IMR-90 (cell line): Measurements from ENCODE around the gene AK2. TPM values are rescaled to one million over a fixed set of nuclear protein-coding genes. Genes with fewer than 3 reads are reported as not detected.

Experiments
- ATAC-seq: fragments of 200-7000 bp; cut with Tn5 transposase; 2 replicates; pipeline ENCODE4 v1.9.1; 2020; ENCODE audit warnings: low read depth, mild to moderate bottlenecking, moderate library complexity
- BruUV-seq: library from RNA; stranded (reverse); fragments of 400-500 nt; replicated peaks from 2 replicates; lab custom pipeline; 2021; lab: Mats Ljungman, UMichigan
- CTCF ChIA-PET: fragments of 300-600 bp; formaldehyde crosslinking; extraction: SDS; loops from one replicate; lab custom pipeline; 2021; ENCODE audit warnings: antibody characterized with exemption; lab: Yijun Ruan, JAX
- POLR2A ChIA-PET: fragments of 300-600 bp; sonication (Branson Sonifier 250); formaldehyde crosslinking; loops from one replicate; lab custom pipeline; 2022; ENCODE audit warnings: antibody characterized with exemption; ENCODE audit not compliant: unreplicated experiment; lab: Charles Lee
- DNase-seq: peaks from one replicate; pipeline ENCODE4 v3.0.0; 2013
- H2AFZ ChIP-seq: replicated peaks from 2 replicates; pipeline ENCODE3; 2013; ENCODE audit warnings: low read length, mild to moderate bottlenecking; ENCODE audit not compliant: poor library complexity
- H2AK5ac ChIP-seq: 2 replicates; pipeline ENCODE4 v1.6.1; 2013; ENCODE audit warnings: low read depth, low read length, inconsistent platforms
- H2AK9ac ChIP-seq: replicated peaks from 2 replicates; pipeline ENCODE3; 2013; ENCODE audit warnings: mild to moderate bottlenecking, low read depth, low read length, moderate library complexity; ENCODE audit not compliant: poor library complexity
- H2BK120ac ChIP-seq: 2 replicates; pipeline ENCODE4 v1.6.1; 2013; ENCODE audit warnings: low read depth, low read length, inconsistent platforms
- H2BK15ac ChIP-seq: 3 replicates; pipeline ENCODE4 v1.6.1; 2013; ENCODE audit warnings: low read depth, low read length, inconsistent platforms
- H2BK20ac ChIP-seq: 2 replicates; pipeline ENCODE4 v1.6.1; 2013; ENCODE audit warnings: low read depth, mild to moderate bottlenecking, inconsistent platforms, low read length, moderate library complexity
- H2BK5ac ChIP-seq: 2 replicates; pipeline ENCODE4 v1.6.1; 2013; ENCODE audit warnings: mild to moderate bottlenecking, low read depth, low read length, inconsistent platforms; ENCODE audit not compliant: poor library complexity, severe bottlenecking
- H3K14ac ChIP-seq: replicated peaks from 2 replicates; pipeline ENCODE4 v1.6.1; 2013; ENCODE audit warnings: low read depth, low read length, inconsistent platforms
- H3K18ac ChIP-seq: 2 replicates; pipeline ENCODE4 v1.6.1; 2013; ENCODE audit warnings: low read depth, low read length, control low read depth
- H3K23ac ChIP-seq: 2 replicates; pipeline ENCODE4 v1.6.1; 2013; ENCODE audit warnings: low read depth, low read length, inconsistent platforms
- H3K27ac ChIP-seq: 2 replicates; pipeline ENCODE4 v1.5.1; 2013; ENCODE audit warnings: mild to moderate bottlenecking, control low read depth, low read length; ENCODE audit not compliant: insufficient read depth
- H3K27me3 ChIP-seq: 2 replicates; pipeline ENCODE4 v1.6.1; 2013; ENCODE audit warnings: low read length; ENCODE audit not compliant: control insufficient read depth, insufficient read depth
- H3K36me3 ChIP-seq: 2 replicates; pipeline ENCODE4 v1.6.1; 2013; ENCODE audit warnings: low read length, mixed read lengths; ENCODE audit not compliant: control insufficient read depth, insufficient read depth
- H3K4ac ChIP-seq: 2 replicates; pipeline ENCODE4 v1.6.1; 2013; ENCODE audit warnings: low read depth, low read length, inconsistent platforms
- H3K4me1 ChIP-seq: 2 replicates; pipeline ENCODE4 v1.6.1; 2013; ENCODE audit warnings: low read length, mixed read lengths; ENCODE audit not compliant: control insufficient read depth, insufficient read depth
- H3K4me2 ChIP-seq: 2 replicates; pipeline ENCODE4 v1.6.1; 2013; ENCODE audit warnings: low read depth, mild to moderate bottlenecking, control low read depth, low read length, moderate library complexity
- H3K4me3 ChIP-seq: 2 replicates; pipeline ENCODE4 v1.5.1; 2013; ENCODE audit warnings: low read depth, mild to moderate bottlenecking, control low read depth, low read length, moderate library complexity; ENCODE audit not compliant: insufficient read depth
- H3K56ac ChIP-seq: 2 replicates; pipeline ENCODE4 v1.6.1; 2013; ENCODE audit warnings: low read length, inconsistent platforms; ENCODE audit not compliant: insufficient read depth; ENCODE audit errors: extremely low read depth
- H3K79me1 ChIP-seq, 2 experiments: 2 replicates each; pipeline ENCODE4 v1.6.1; 2013; ENCODE audit warnings: low read length in 2 of 2, inconsistent platforms in 1 of 2, low read depth in 1 of 2
- H3K9ac ChIP-seq: 2 replicates; pipeline ENCODE4 v1.6.1; 2013; ENCODE audit warnings: low read depth, low read length, control low read depth
- H3K9me1 ChIP-seq: 2 replicates; pipeline ENCODE4 v1.6.1; 2013; ENCODE audit warnings: low read length, inconsistent platforms; ENCODE audit not compliant: insufficient read depth
- H3K9me3 ChIP-seq: 2 replicates; pipeline ENCODE4 v1.6.1; 2013; ENCODE audit warnings: low read length; ENCODE audit not compliant: control insufficient read depth, insufficient read depth
- H4K20me1 ChIP-seq: 2 replicates; pipeline ENCODE4 v1.6.1; 2013; ENCODE audit warnings: low read length, inconsistent platforms; ENCODE audit not compliant: insufficient read depth
- H4K5ac ChIP-seq: 2 replicates; pipeline ENCODE4 v1.6.1; 2013; ENCODE audit warnings: mild to moderate bottlenecking, low read depth, low read length, control low read depth
- H4K8ac ChIP-seq, 2 experiments: 2 replicates each; pipeline ENCODE4 v1.6.1; 2013; ENCODE audit warnings: low read depth in 2 of 2, low read length in 2 of 2, control low read depth in 1 of 2, inconsistent platforms in 1 of 2
- H4K91ac ChIP-seq: 2 replicates; pipeline ENCODE4 v1.6.1; 2013; ENCODE audit warnings: low read depth, low read length, inconsistent platforms; ENCODE audit not compliant: insufficient read depth
- BHLHE40 ChIP-seq: fragments of 150-350 bp; IDR thresholded peaks from 2 replicates; pipeline ENCODE4 v1.6.1; 2016; ENCODE audit warnings: mild to moderate bottlenecking, low read depth, low read length
- CEBPB ChIP-seq: IDR thresholded peaks from 2 replicates; pipeline ENCODE4 v1.6.1; 2012; ENCODE audit warnings: low read depth, low read length, improper control_type of control experiment
- CHD1 ChIP-seq: IDR thresholded peaks from 2 replicates; pipeline ENCODE4 v1.6.1; 2012; ENCODE audit warnings: low read depth, low read length, improper control_type of control experiment
- FOS ChIP-seq: fragments of 150-350 bp; IDR thresholded peaks from 2 replicates; pipeline ENCODE4 v1.6.1; 2016; ENCODE audit warnings: low read depth, low read length
- MAFK ChIP-seq: IDR thresholded peaks from 2 replicates; pipeline ENCODE4 v1.6.1; 2012; ENCODE audit warnings: low read depth, low read length, improper control_type of control experiment
- MAZ ChIP-seq: IDR thresholded peaks from 2 replicates; pipeline ENCODE4 v1.6.1; 2012; ENCODE audit warnings: low read depth, mild to moderate bottlenecking, low read length, improper control_type of control experiment, moderate library complexity, borderline replicate concordance
- MXI1 ChIP-seq: IDR thresholded peaks from 2 replicates; pipeline ENCODE4 v1.6.1; 2012; ENCODE audit warnings: low read depth, mild to moderate bottlenecking, low read length, moderate library complexity, borderline replicate concordance
- NFE2L2 ChIP-seq: fragments of 150-350 bp; IDR thresholded peaks from 2 replicates; pipeline ENCODE4 v1.6.1; 2016; ENCODE audit warnings: low read depth, mild to moderate bottlenecking, low read length
- POLR2A ChIP-seq: IDR thresholded peaks from 2 replicates; pipeline ENCODE4 v1.6.1; 2012; ENCODE audit warnings: mild to moderate bottlenecking, low read depth, low read length
- RAD21 ChIP-seq: IDR thresholded peaks from 2 replicates; pipeline ENCODE4 v1.6.1; 2012; ENCODE audit warnings: low read length, improper control_type of control experiment
- RFX5 ChIP-seq: IDR thresholded peaks from 2 replicates; pipeline ENCODE4 v1.8.0; 2012; ENCODE audit warnings: low read depth, mild to moderate bottlenecking, low read length, moderate library complexity
- SMC3 ChIP-seq: fragments of 150-350 bp; IDR thresholded peaks from 2 replicates; pipeline ENCODE4 v1.6.1; 2016; ENCODE audit warnings: low read depth, mild to moderate bottlenecking, antibody characterized with exemption, low read length, moderate library complexity
- WGBS, 2 experiments: methylation state at CpG; one replicate each; pipeline versions ENCODE4 v1.1.5 to v1.1.7; 2013; ENCODE audit warnings: missing lambda C conversion rate in 2 of 2; ENCODE audit not compliant: insufficient read length in 1 of 2; ENCODE audit errors: extremely low coverage in 2 of 2; 5-methylcytosine and 5-hydroxymethylcytosine counted together
- dilution Hi-C: fragments of 300-500 bp; cut with HindIII; formaldehyde crosslinking; loops from one replicate; pipeline ENCODE4 v1.14.3; 2018; ENCODE audit warnings: low sequenced_read_pairs; ENCODE audit not compliant: unreplicated experiment
- in situ Hi-C: fragments of 300-500 bp; cut with MboI; formaldehyde crosslinking; loops from 3 replicates; pipeline ENCODE4 v1.14.3; 2019; ENCODE audit warnings: low sequenced_read_pairs, inconsistent platforms, mixed read lengths
- intact Hi-C: fragments of 100-400 bp; cut with micrococcal nuclease; formaldehyde crosslinking; loops from 2 replicates; pipeline ENCODE4 v1.10.0; 2022
- polyA plus RNA-seq, 3 experiments: library from polyadenylated mRNA; depleted of rRNA; stranded (reverse); fragments of >200 nt; gene quantifications; 2 replicates each; pipeline ENCODE4 v1.2.3, GENCODE V29; 2012; ENCODE audit warnings: low replicate concordance in 1 of 3
- total RNA-seq: library from RNA; depleted of rRNA; stranded (reverse); fragments of >200 nt; gene quantifications from 2 replicates; pipeline ENCODE4 v1.2.3, GENCODE V29; 2012
- TF ChIP-seq, protein P1 (sequence below): fragments of 150-350 bp; IDR thresholded peaks from 2 replicates; pipeline ENCODE4 v1.6.1; 2016; ENCODE audit warnings: low read depth, mild to moderate bottlenecking, low read length, moderate library complexity, borderline replicate concordance
- TF ChIP-seq, protein P2 (sequence below): conservative IDR thresholded peaks from 2 replicates; pipeline ENCODE4 v1.5.1; 2012; ENCODE audit warnings: mild to moderate bottlenecking, low read depth, low read length, improper control_type of control experiment
- TF ChIP-seq, protein P3 (sequence below): fragments of 150-350 bp; IDR thresholded peaks from 2 replicates; pipeline ENCODE4 v1.6.1; 2017; ENCODE audit warnings: mild to moderate bottlenecking, antibody characterized with exemption, low read length, low read depth

The AK2 gene
- total and polyA plus RNA-seq, 2 of the 4 experiments (the other 2 are of a cell fraction), result 118 to 203 TPM

DNA sequence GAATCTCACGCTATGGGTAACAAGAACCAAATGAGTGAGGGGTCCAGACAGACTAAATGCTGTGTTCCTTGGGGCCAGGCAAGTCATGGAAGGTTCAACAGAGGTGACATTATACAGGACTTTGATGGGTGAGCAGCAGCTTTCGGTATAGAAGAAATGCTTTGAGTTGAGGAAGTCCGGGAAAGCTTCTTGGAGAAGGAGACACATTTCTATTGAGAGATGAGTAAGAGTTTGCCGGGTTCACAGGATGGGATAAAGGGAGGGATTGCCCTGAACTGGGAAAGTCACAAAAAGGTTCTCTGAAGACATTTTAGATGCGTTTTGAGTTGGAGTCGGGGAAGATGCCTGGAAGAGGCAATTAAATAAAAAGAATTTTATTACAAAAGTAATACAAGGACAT lies 43.7 kb upstream of the AK2 start:
- peak overlapping the region; percentile 98; the same call in 1 of the 2 replicates for H3K14ac ChIP-seq
- H3K18ac ChIP-seq, result peak overlapping the region; percentile 90; the same call in 1 of the 2 replicates
- H3K56ac ChIP-seq, result no peak overlapping the region
- H3K9ac ChIP-seq, result peak overlapping the region; percentile 93
- DNase-seq, result no peak
- H3K79me1 ChIP-seq, result peaks cover 5 to 17% of the 10 kb centered on the region in 2 experiments; a peak in 2 of 4 replicates
- peak overlapping the region; percentile 97; the same call in 1 of the 2 replicates for H4K5ac ChIP-seq
- H4K8ac ChIP-seq, result peak overlapping the region; percentile 58 to 93
- H3K27me3 ChIP-seq, result no peaks in the 10 kb centered on the region
- H2AK5ac ChIP-seq, result no peak overlapping the region
- TF ChIP-seq MAFK (no peak), CEBPB (no peak), RAD21 (no peak), MXI1 (no peak), FOS (no peak), POLR2A (no peak), BHLHE40 (no peak), RFX5 (no peak), NFE2L2 (no peak), SMC3 (no peak), CHD1 (no peak), MAZ (no peak)
- TF ChIP-seq, protein P1, sequence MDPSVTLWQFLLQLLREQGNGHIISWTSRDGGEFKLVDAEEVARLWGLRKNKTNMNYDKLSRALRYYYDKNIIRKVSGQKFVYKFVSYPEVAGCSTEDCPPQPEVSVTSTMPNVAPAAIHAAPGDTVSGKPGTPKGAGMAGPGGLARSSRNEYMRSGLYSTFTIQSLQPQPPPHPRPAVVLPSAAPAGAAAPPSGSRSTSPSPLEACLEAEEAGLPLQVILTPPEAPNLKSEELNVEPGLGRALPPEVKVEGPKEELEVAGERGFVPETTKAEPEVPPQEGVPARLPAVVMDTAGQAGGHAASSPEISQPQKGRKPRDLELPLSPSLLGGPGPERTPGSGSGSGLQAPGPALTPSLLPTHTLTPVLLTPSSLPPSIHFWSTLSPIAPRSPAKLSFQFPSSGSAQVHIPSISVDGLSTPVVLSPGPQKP, result no peak
- TF ChIP-seq, protein P2, sequence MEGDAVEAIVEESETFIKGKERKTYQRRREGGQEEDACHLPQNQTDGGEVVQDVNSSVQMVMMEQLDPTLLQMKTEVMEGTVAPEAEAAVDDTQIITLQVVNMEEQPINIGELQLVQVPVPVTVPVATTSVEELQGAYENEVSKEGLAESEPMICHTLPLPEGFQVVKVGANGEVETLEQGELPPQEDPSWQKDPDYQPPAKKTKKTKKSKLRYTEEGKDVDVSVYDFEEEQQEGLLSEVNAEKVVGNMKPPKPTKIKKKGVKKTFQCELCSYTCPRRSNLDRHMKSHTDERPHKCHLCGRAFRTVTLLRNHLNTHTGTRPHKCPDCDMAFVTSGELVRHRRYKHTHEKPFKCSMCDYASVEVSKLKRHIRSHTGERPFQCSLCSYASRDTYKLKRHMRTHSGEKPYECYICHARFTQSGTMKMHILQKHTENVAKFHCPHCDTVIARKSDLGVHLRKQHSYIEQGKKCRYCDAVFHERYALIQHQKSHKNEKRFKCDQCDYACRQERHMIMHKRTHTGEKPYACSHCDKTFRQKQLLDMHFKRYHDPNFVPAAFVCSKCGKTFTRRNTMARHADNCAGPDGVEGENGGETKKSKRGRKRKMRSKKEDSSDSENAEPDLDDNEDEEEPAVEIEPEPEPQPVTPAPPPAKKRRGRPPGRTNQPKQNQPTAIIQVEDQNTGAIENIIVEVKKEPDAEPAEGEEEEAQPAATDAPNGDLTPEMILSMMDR, result no peak
- TF ChIP-seq, protein P3, sequence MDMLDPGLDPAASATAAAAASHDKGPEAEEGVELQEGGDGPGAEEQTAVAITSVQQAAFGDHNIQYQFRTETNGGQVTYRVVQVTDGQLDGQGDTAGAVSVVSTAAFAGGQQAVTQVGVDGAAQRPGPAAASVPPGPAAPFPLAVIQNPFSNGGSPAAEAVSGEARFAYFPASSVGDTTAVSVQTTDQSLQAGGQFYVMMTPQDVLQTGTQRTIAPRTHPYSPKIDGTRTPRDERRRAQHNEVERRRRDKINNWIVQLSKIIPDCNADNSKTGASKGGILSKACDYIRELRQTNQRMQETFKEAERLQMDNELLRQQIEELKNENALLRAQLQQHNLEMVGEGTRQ, result no peak
- POLR2A ChIA-PET, result interaction anchor here (1.0 kb wide), 1 partner anchor 23 kb away, joined by 7 read pairs; no protein-coding TSS in a partner anchor
- H3K36me3 ChIP-seq, result no peaks in the 10 kb centered on the region
- peak overlapping the region; percentile 80 for H3K4me3 ChIP-seq
- H2BK15ac ChIP-seq, result no peak overlapping the region
- H4K20me1 ChIP-seq, result no peaks in the 10 kb centered on the region
- peak overlapping the region; percentile 97 for H2AFZ ChIP-seq
- 74% methylated on average over 3 of the region's 6 CpGs; no CpG with 5 or more reads in 1 of the 2 experiments for WGBS, 2 experiments
- H3K4me2 ChIP-seq, result peak overlapping the region; percentile 99
- in situ Hi-C loops, result loop anchor here (25.0 kb wide), 1 partner anchor 532 kb away; no protein-coding TSS in a partner anchor
- no peaks in the 10 kb centered on the region for H3K9me1 ChIP-seq
- intact Hi-C loops, result loop anchor here (10.0 kb wide), 1 partner anchor 256 kb away; no protein-coding TSS in a partner anchor
- dilution Hi-C loops, result no loop called here
- no peak overlapping the region for H3K4ac ChIP-seq
- CTCF ChIA-PET, result interaction anchor here (0.6 kb wide), 1 partner anchor 100 kb away, joined by 3 read pairs; no protein-coding TSS in a partner anchor
- H2AK9ac ChIP-seq, result no peak overlapping the region
- no peak overlapping the region for H2BK20ac ChIP-seq
- H4K91ac ChIP-seq, result no peak overlapping the region
- no peak overlapping the region; the same call in 1 of the 2 replicates for H3K27ac ChIP-seq
- BruUV-seq, result no TSS peak
- H3K9me3 ChIP-seq, result no peaks in the 10 kb centered on the region
- H2BK120ac ChIP-seq, result no peak overlapping the region
- no peaks in the 10 kb centered on the region; the same call in none of the 2 replicates for H3K4me1 ChIP-seq
- peak overlapping the region; percentile 82; the same call in 1 of the 2 replicates for H3K23ac ChIP-seq
- no peak for ATAC-seq
- no peak overlapping the region for H2BK5ac ChIP-seq
